GM18909 (cell line): ENCODE results near the gene CATSPER3.

Experiments used
- ATAC-seq: cut with Tn5 transposase; IDR thresholded peaks from one replicate; pipeline ENCODE4 v1.9.1; 2021; ENCODE audit warnings: mild to moderate bottlenecking; ENCODE audit not compliant: unreplicated experiment, poor library complexity

Gene CATSPER3

DNA sequence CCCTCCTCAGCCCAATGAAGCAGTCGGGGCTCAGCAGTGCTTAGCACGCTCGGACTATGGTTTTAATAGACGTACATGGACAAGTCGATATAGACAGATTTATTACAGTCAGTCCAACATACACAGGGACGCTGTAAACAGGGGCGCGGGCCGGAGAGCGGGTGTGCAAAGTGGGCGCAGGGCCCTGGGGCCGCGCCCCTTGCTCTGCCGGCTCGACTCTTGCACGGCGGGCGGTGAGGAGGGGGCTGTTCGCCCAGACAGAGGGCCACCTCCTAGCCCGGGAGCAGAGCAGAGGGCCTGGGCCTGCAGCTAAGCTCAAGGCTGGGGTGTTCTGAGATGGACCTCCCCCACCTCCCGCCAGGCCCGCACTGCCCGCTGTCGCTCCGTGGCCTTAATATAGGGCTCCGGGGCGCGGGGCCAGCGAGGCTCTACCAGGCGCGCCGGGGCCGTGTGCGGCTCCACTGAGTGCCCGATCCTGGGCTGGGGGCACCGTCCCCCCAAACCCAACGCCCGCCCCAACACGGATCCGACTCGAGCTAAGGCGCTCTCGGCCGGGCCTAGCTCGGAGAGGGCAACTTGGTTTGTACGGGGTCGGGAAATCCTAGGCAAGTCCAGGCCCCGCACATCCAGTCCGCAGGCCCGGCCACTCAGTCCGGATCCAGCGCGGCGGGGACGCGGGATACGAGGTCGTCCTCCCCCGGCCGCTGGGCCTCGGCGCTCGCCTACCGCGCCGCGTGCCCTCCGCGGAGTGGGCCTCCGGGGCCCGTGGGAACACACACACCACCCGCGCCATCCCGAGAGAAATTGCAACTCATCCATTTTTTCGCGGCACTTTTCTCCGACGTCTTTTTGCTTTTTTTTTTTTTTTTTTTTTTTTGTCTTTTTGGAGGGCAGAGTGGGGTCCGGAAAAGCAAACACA is 60.2 kb downstream of the CATSPER3 start:
- ATAC-seq, result no peak

DNA sequence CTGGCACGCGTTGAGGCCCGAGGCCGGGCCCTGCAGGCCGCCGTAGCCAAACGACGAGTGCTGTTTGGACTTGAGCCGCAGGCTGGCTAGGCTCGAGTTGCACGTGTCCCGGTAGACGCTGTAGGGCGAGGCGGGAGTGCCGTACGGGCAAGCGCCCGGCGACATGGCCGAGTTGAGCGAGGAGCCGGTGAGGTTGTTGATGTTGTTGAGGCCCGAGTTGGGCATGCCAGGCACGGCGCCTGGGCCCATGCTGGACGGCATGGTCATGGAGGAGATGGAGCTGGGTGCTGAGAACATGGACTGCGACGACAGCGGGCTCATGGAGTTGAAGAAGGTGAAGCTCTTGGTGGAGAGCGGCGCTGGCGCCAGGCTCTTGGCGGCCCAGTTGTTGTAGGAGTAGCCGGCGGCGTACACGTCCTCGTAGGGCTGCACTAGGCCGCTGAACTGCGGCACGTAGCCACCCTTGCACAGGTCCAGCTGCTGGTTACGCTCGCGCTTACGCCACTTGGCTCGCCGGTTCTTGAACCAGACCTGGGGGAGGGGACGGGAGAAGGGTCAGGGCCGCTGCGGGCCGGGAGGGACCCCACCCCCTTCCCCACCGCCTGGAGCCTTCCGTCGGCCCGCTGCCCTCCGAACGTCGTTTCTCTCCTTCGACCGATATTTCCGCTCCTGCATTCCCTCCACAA is 61.2 kb downstream of the CATSPER3 start:
- ATAC-seq, result no peak

DNA sequence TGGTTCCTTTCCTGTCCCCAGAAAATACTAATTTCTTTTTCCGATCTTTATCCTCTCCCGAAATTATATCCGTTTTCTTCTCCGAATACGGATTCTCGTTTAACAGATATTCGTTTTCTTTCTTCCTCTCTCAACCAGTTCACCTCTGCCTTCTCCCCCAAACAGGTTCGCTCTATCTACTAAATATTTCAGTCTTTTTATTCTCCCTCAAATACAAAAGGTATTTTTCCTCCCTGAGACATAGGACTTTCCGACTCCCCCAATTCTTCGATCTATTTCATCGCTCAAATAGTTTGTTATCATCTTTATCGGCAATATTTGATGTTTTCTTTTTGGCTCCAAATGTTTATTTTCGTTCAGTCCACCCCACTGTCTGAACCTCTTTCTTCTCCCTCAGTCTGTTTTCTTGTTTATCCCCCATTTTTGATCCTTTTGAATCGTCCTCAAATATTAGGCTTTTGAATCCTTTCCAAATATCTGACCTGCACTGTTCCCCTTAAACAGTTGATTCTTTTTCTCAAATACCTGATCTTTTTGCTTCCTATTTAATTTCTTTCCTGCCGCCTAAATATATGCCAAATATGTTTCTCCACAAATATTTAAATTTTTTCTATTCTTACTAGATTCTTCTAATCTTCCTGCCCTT is 61.9 kb downstream of the CATSPER3 start:
- no peak for ATAC-seq

DNA sequence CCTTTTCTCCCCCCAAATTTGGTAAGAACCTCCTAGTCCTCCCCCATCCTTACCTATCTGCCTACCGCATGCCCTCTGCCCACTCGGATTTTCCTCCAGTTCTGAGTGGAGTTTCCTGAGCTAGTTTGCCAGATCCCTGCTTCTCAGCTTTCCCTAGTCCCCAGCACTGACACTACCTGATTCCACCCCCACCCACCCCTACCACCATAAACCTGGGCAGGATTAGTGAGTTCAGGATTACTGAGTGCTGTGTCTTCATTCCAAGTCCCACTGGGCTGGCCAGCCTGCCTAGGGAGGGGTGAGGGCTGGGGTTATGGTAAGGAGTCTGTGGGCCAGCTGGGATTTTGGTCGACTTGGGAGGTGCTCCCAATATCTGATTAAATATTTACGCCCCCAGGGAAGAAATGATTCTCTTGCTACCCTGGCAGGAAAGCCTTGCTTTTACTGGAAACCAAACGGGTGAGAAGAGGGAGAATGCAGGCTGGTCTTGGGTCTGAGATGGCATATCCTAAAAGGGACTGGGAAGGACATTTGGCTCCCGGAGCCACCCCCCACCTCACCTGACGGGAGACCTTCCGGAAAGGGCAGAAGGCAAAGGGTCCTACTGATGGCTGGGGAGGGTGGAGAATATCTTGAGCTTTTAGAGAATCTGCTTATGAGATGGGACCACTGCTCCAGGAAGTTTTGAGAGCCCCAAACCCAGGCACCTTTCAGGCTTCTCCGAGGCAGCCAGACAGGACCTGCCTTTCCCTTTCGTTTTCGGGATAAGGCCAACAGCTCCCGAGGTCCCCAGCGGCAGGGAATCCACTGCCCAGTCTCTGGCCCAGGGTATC is 62.6 kb downstream of the CATSPER3 start:
- ATAC-seq, result no peak

DNA sequence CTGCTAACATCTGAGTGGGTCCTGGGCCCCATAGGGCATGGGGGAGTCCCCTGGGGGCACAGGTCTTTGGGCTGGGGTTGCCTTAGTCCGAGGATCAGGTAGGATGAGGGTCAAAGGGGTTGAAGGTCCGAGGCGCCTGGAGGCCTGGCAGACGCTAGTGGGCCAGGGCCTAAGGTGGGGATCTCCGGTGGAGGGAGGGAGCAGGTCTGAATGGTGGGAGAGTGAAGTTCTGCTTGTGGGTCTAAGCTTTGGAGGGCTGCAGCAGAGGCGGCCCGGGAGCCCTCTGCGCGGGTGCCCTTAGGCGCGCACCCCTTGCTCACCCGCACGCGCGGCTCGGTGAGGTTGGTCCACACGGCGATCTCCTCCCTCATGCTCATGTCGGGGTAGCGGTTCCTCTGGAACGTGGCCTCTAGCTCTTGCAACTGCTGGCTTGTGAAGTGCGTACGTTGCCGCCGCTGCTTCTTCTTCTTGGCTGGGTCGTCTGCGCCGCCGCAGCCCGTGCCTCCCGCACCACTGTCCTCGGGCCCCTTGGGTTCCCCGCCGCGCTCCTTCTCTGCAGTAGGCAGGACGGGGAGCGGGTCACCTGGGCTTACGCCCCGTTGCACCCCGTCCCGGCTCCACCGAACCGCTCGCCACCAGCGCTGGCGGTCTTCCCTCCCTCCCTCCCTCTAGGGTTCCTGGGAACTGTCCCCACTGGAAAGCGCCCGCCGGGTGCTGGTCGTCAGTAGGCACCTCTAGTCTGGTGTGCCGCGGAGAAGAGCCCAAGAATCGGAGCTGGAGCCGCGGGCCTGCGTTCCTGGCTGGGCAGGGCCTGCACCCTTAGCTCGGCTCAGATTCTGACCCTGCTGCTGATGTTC is 63.5 kb downstream of the CATSPER3 start:
- ATAC-seq, result no peak

- no peak for ATAC-seq
Observed at GRCh38 chr5:135031813-135032694, 64.3 kb downstream of the CATSPER3 start.

DNA sequence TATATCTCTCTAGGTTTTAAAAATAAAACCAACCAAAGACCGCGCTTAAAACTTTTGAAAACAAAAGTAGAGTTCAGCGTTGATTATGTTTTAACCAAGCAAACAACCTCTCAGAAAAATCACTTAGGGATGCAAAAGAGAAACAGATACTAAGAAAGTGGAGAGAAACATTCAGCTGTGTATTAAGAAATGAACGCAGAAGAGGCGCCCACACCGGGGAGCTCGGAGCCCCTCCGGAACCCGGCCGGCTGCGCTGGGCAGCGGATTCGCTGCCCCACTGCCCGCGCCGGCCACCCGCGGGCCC is 64.9 kb downstream of the CATSPER3 start:
- ATAC-seq, result no peak

- ATAC-seq, result peak; percentile 14
Observed at GRCh38 chr5:135032999-135033861, 65.5 kb downstream of the CATSPER3 start.

- peak; percentile 39 for ATAC-seq
Observed at GRCh38 chr5:135033901-135034235, 66.2 kb downstream of the CATSPER3 start, which contains the start of gene PITX1. Gene PITX1, minus strand, starts transcription at chr5:135034228. Its CDS starts 347 bp downstream, at chr5:135033881.

GRCh38 chr5:135034236-135034962 is 66.7 kb downstream of the CATSPER3 start:
- ATAC-seq, result peak; percentile 8

DNA sequence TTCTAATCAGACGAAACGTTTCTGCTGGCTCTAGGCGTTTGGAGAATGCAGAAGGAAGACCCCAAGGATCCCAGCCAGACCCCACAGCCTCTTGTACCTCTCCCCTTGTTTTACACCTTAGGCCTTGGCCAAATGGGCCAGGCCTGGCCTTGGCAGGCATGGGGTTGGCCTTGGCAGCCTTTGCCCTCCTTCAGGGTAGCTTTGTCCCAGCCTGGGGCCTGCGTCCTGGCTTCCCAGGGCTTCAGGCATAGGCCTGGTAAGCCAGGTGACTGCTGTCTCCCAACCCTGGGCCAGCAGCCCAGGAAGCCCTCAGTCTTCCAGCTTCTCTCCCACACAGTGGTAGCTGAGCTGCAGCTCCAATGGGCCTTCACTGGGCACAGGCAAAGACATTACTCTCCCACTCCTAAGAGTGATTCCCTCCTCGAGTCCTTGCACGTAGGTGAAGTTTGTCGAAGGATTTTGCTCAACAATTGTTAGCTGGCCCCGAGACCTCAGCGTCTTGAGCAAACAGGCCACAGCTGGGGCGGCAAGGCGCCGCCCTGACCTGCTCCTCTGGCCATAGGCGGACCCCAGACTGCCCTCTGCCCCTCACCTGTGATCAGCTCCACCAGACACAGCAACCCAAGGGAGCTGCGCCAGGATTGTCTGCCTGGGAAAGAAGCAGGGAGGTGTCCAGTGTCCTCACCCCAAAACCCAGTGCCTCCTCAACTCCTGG is 67.4 kb downstream of the CATSPER3 start:
- no peak for ATAC-seq

DNA sequence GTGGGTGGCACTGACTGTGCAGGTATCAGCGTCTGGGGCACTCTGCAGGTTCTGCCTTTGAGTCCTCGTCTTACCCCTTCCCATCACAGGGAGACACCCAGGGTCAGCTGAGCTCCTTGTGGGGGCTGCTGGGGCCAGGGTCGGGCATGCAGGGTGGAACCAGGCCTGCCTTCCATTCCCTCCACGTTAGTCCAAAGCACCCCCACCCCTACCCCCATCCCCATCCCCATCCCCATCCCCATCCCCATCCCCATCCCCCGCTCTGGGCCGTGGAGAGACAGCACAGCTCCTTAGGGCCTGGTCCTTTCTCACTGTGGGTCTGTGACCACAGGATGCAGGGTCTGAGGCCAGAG is 67.9 kb downstream of the CATSPER3 start:
- no peak for ATAC-seq

DNA sequence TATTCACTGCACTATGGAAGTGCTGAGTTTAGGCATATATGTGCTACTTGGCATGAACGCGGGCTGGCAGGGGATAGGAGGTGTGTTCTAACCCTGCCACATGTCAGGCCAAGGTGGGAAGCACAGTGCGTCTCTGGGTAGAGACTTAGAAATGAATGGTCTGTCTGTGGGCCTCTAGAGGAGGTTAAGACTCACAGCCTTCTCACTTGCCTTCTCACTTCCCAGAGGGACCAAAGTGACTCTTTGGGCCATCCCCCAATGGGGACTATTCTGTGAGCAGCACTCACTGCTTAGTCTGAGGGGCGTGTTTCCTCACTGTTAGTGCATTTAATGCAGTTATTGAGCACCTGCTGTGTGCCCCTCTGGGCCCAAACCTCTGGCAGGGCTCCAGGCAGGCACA is 68.7 kb downstream of the CATSPER3 start:
- no peak for ATAC-seq

GRCh38 chr5:135037519-135038204 is 70.0 kb downstream of the CATSPER3 start:
- ATAC-seq, result no peak

DNA sequence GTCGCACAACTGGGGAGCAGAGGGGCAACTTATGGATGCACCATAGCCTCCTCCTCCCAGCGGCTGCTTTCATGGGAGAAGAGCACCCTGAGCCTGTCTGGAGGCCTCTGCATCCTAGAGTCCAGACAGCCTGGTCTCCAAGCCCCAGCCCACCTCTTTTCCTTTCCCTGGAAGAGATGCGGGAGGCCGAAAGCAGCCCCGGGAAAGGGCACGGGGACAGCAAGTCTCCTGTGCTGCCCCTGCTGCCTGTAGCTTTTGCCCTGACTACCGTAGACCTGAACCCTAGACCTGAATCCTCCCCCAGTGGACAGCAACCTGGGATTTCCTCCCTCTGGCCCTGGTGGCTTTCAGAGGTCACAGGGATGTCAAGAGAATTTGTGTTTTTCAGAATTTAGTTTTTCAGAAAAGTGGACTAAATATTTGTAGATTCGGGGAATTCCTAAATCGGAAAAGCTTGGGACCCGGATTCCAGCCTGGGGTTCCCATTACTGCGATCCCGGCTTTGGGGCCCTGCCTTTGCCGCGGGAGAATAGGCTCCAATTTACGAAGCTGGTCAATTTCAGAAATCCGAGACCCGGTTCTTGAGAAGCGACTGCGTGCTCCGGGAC is 70.6 kb downstream of the CATSPER3 start:
- ATAC-seq, result no peak
